NCI-H187 (cell line): ENCODE data around the gene NEDD8.
"Not testable (repeated sequence)": the region's sequence is repeated elsewhere in the genome, so short reads cannot be mapped to it uniquely, and the experiment has no call there.

Experiments
- DNase-seq, 2 experiments: peaks; one replicate each; lab custom pipeline; 2025; lab: John Stamatoyannopoulos, UW

NEDD8 gene

GRCh38 chr14:24247422-24247821, 15.3 kb upstream of the NEDD8 start:
- no peak for DNase-seq

GRCh38 chr14:24246765-24247212, 14.6 kb upstream of the NEDD8 start:
- DNase-seq, result no peak

GRCh38 chr14:24245350-24245749, 13.2 kb upstream of the NEDD8 start:
- DNase-seq, result not testable (repeated sequence)

- DNase-seq, result no peak
These were observed 11.2 kb upstream of the NEDD8 start for GRCh38 chr14:24243336-24243836.

- DNase-seq, result peak in 1 of 2 experiments; percentile 90
These were observed 9.8 kb upstream of the NEDD8 start for GRCh38 chr14:24241829-24242443.

GRCh38 chr14:24240110-24240918, 8.1 kb upstream of the NEDD8 start:
- DNase-seq, result no peak

- DNase-seq, result no peak
These were observed 6.4 kb upstream of the NEDD8 start for GRCh38 chr14:24238527-24239037.

GRCh38 chr14:24238123-24238522, 6.0 kb upstream of the NEDD8 start:
- DNase-seq, result no peak

GRCh38 chr14:24237463-24237955, 5.3 kb upstream of the NEDD8 start:
- no peak for DNase-seq

- no peak for DNase-seq
These were observed 4.7 kb upstream of the NEDD8 start for GRCh38 chr14:24236689-24237462.

- DNase-seq, result no peak
These were observed 3.9 kb upstream of the NEDD8 start for GRCh38 chr14:24235804-24236688.

- no peak for DNase-seq
These were observed 2.2 kb upstream of the NEDD8 start for GRCh38 chr14:24234095-24235005.

- DNase-seq, result no peak
These were observed 1.3 kb upstream of the NEDD8 start for GRCh38 chr14:24233538-24233866.

GRCh38 chr14:24232645-24233537, 724 bp upstream of the NEDD8 start, which contains the start of gene GMPR2:
TSS of gene GMPR2 (plus strand) at chr14:24232929. CDS start at chr14:24233254, 325 bp downstream.
- DNase-seq, result no peak

GRCh38 chr14:24231263-24232120, 675 bp downstream of the NEDD8 start:
- DNase-seq, result no peak

- DNase-seq, result no peak
These were observed 3.3 kb downstream of the NEDD8 start for GRCh38 chr14:24228902-24229301.

GRCh38 chr14:24226473-24226872, 5.7 kb downstream of the NEDD8 start:
- DNase-seq, result no peak

- DNase-seq, result no peak
These were observed 7.5 kb downstream of the NEDD8 start for GRCh38 chr14:24224618-24225071.
